ENCODE results near the gene TMOD4. TPM values are rescaled to one million over a fixed set of nuclear protein-coding genes. Genes with fewer than 3 reads are reported as not detected.
A peak's percentile ranks its signal among the peaks of the same experiment; 100 is the strongest.

The TMOD4 gene
- total and polyA plus RNA-seq, 9 of the 15 experiments (the other 6 are each of a cell fraction or from before 2014, with no cell fraction given) = 0.18 to 1.8 (median 1.1) TPM; not detected in 1

GRCh38 chr1:151165738-151166504, 9.9 kb downstream of the TMOD4 start, which contains the start of the genes LYSMD1 and SCNM1 (continued):
- TF ChIP-seq ZNF592 (IDR thresholded peaks at IDR 0.05) = peak; percentile 88
- TF ChIP-seq SREBF1 (IDR thresholded peaks at IDR 0.05; ENCODE audit: borderline replicate concordance, low read depth, low read length) = 0 out of 2 replicates have a peak, but pooled peaks have one; percentile 10
- no peak for TF ChIP-seq CBX5 (IDR thresholded peaks at IDR 0.05; ENCODE audit: borderline replicate concordance, low read depth)
- peak; percentile 34; the same call in 1 of the 2 replicates for TF ChIP-seq ZBTB33 (CRISPR knock-in tag; IDR thresholded peaks at IDR 0.05)
- TF ChIP-seq SLC30A9 (CRISPR knock-in tag; IDR thresholded peaks at IDR 0.05) = no peak
- TF ChIP-seq GABPB1 (CRISPR knock-in tag; IDR thresholded peaks at IDR 0.05) = peak; percentile 96
- no peak for TF ChIP-seq SRSF3 (IDR thresholded peaks at IDR 0.05; ENCODE audit: insufficient read depth, low read length)
- peak; percentile 89 for TF ChIP-seq KLF1 (tag; IDR thresholded peaks at IDR 0.05)
- no peak for TF ChIP-seq CBFA2T3 (IDR thresholded peaks at IDR 0.05)
- TF ChIP-seq ZNF766 (CRISPR knock-in tag; conservative IDR thresholded peaks at IDR 0.05) = peak; percentile 92
- peak; percentile 75 to 81 for TF ChIP-seq NRF1 (conservative IDR thresholded peaks at IDR 0.05 in 1 of 2, IDR thresholded peaks at IDR 0.05 in 1 of 2)
- peak; percentile 87 for TF ChIP-seq C11orf30 (IDR thresholded peaks at IDR 0.05; ENCODE audit: low read depth)
- peak; percentile 2 to 31 for TF ChIP-seq E2F6 (IDR thresholded peaks at IDR 0.05; ENCODE audit: borderline replicate concordance in 1 of 2, extremely low read depth in 1 of 2, insufficient read depth in 1 of 2, insufficient read length in 1 of 2, low read depth in 1 of 2, low read length in 1 of 2, poor library complexity in 1 of 2, severe bottlenecking in 1 of 2)
- no peak for TF ChIP-seq ZNF224 (CRISPR knock-in tag; IDR thresholded peaks at IDR 0.05)
- TF ChIP-seq ARID4B (CRISPR knock-in tag; IDR thresholded peaks at IDR 0.05) = peak; percentile 93
